Fibroblast of pulmonary artery (primary cell): ENCODE data around the gene SLC8A1.
"Not testable (repeated sequence)": the region's sequence is repeated elsewhere in the genome, so short reads cannot be mapped to it uniquely, and the experiment has no call there.

Experiments
- DNase-seq: peaks from one replicate; pipeline ENCODE4 v3.0.0-alpha.2; 2010; ENCODE audit warnings: low read depth
- H3K4me3 ChIP-seq: replicated peaks from 2 replicates; pipeline ENCODE4 v1.5.1; 2011; ENCODE audit warnings: low read depth, mild to moderate bottlenecking, control low read depth, low read length, moderate library complexity
- CTCF ChIP-seq: IDR thresholded peaks from 2 replicates; pipeline ENCODE4 v1.5.1; 2011; ENCODE audit warnings: mild to moderate bottlenecking, control low read depth, low read length, inconsistent platforms; ENCODE audit errors: missing control alignments

SLC8A1 gene

GRCh38 chr2:40090044-40090443 lies 361.8 kb downstream of the SLC8A1 start:
- no peak overlapping the region for H3K4me3 ChIP-seq
- TF ChIP-seq CTCF, result no peak
- DNase-seq, result no peak

GRCh38 chr2:40087927-40088326 lies 364.0 kb downstream of the SLC8A1 start:
- no peak overlapping the region for H3K4me3 ChIP-seq
- TF ChIP-seq CTCF, result no peak
- DNase-seq, result no peak

GRCh38 chr2:40087434-40087833 lies 364.5 kb downstream of the SLC8A1 start:
- no peak for TF ChIP-seq CTCF
- no peak overlapping the region for H3K4me3 ChIP-seq
- no peak for DNase-seq

DNA sequence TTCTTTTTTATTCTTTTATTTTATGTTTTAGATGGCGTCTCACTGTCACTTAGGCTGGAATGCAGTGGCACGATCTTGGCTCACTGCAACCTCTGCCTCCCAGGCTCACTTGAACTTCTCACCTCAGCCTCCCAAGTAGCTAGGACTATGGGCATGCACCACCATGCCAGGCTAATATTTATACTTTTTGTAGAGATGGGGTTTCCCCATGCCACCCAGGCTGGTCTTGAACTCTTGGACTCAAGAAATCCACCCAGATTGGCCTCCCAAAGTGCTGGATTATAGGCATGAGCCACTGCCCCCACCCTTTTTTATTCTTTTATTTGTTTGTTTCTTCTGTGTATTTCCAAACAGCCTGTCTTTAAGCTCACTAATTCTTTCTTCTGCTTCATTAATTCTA lies 366.1 kb downstream of the SLC8A1 start:
- no peak for TF ChIP-seq CTCF
- DNase-seq, result no peak
- H3K4me3 ChIP-seq, result no peak overlapping the region

GRCh38 chr2:40073336-40073735 lies 378.6 kb downstream of the SLC8A1 start:
- H3K4me3 ChIP-seq, DNase-seq: not testable (repeated sequence)

DNA sequence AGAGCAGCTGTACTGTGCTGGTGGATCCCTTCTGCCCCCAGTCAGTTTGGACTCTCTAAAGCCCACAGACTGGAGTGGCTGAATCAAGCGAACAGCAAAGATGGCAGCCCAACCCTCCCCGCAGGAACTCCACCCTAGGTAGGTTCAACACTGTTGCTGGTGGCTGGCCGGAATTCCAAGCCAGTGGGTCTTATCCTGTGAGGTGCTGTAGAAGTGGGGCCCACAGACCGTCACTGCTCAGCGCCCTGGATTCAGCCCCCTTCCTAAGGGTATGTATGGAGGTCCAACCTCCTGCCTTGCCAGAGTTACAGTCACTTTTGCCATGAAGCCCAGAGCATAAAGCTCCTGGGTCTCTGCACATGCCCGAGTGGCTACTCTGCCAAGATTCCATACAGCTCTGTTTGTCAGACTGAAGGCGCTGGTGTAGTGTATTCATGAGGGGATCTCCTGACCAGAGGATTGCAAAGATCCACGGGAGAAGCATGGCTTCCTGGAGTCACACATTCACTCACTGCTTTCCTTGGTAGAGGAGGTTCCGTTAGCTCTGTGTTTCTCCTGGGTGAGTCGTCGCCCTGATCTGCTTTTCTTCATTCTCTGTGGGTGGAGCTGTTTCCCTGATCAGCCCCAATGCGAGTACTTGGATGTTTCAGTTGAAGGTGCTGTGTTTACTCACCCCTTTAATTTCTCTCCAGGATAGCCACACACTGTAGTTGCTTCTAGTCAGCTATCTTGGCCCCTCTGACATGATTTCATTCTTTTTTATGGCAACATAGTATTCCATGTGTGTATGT lies 379.3 kb downstream of the SLC8A1 start:
- H3K4me3 ChIP-seq, result no peak overlapping the region
- TF ChIP-seq CTCF, result no peak
- no peak for DNase-seq

DNA sequence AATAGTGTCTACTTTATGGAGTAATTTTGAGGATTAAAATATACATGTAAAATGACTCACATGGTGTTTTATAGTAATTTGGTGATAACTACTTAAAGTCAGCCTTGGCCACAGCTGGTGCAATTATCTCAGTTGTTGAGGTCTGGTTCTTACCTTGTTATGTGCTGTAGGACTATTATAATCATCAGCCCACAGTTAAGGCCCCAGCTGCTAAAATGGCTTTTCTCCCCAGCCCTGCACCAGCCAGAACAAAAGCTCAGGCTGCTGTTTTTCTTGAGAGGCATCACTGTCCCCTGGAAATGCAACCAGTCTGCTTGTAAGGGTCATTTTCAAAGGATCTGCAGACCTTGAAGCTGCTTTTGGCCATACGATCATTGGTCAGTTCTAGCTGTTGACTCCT lies 389.5 kb downstream of the SLC8A1 start:
- H3K4me3 ChIP-seq, result no peak overlapping the region
- no peak for DNase-seq
- TF ChIP-seq CTCF, result no peak
